Frontal cortex (tissue), 4 donors: ENCODE data around the gene UQCRC2. TPM values are rescaled to one million over a fixed set of nuclear protein-coding genes. Genes with fewer than 3 reads are reported as not detected.
"Not testable (repeated sequence)": the region's sequence is repeated elsewhere in the genome, so short reads cannot be mapped to it uniquely, and the experiment has no call there.

ENCODE experiments used
- DNase-seq, 2 donors: peaks; one replicate each; pipeline ENCODE4 v3.0.0; 2012; ENCODE audit warnings: low spot score in 2 of 2
- FAIRE-seq: peaks from 2 replicates; lab custom pipeline; 2012; peaks lifted over from hg19 to GRCh38; lab: Jason Lieb, UNC
- total RNA-seq: library from RNA; depleted of rRNA; stranded (reverse); fragments of >200 nt; gene quantifications from one replicate; pipeline ENCODE4 v1.2.3, GENCODE V29; 2014
- donor health status: control.
- donor health status: control.
- donor health status: control.

Gene UQCRC2
- total RNA-seq, 1 donor from 2014 or later = 287 TPM

GRCh38 chr16:21973945-21974344 is 20.8 kb downstream of the UQCRC2 start:
- DNase-seq (no peak), FAIRE-seq (no peak)

GRCh38 chr16:21980032-21980431 is 26.9 kb downstream of the UQCRC2 start:
- no peak for DNase-seq
- FAIRE-seq = no peak

- DNase-seq (no peak), FAIRE-seq (no peak)
These were observed 28.9 kb downstream of the UQCRC2 start for GRCh38 chr16:21982108-21982507.

- DNase-seq (no peak), FAIRE-seq (no peak)
These were observed 30.9 kb downstream of the UQCRC2 start for GRCh38 chr16:21984062-21984461.

- DNase-seq (no peak), FAIRE-seq (no peak)
These were observed 32.4 kb downstream of the UQCRC2 start for GRCh38 chr16:21985524-21985923.

- no peak for FAIRE-seq
These were observed 33.6 kb downstream of the UQCRC2 start for GRCh38 chr16:21986692-21987246.

GRCh38 chr16:21987498-21987897 is 34.3 kb downstream of the UQCRC2 start:
- DNase-seq (no peak), FAIRE-seq (no peak)

More at GRCh38 chr16:21986692-21987246, 33.6 kb downstream of the UQCRC2 start:
- DNase-seq = no peak

GRCh38 chr16:21989133-21989532 is 36.0 kb downstream of the UQCRC2 start:
- no peak for FAIRE-seq

GRCh38 chr16:21989751-21990150 is 36.6 kb downstream of the UQCRC2 start:
- FAIRE-seq = no peak

More at GRCh38 chr16:21989133-21989532, 36.0 kb downstream of the UQCRC2 start:
- DNase-seq = no peak

GRCh38 chr16:21990381-21990944 is 37.3 kb downstream of the UQCRC2 start:
- FAIRE-seq (no peak), DNase-seq (no peak)

More at GRCh38 chr16:21989751-21990150, 36.6 kb downstream of the UQCRC2 start:
- DNase-seq = no peak

GRCh38 chr16:21991621-21992020 is 38.5 kb downstream of the UQCRC2 start:
- DNase-seq = no peak
- no peak for FAIRE-seq

GRCh38 chr16:21994856-21995465 is 41.8 kb downstream of the UQCRC2 start:
- DNase-seq (no peak), FAIRE-seq (no peak)

- no peak for DNase-seq
- no peak for FAIRE-seq
These were observed 43.9 kb downstream of the UQCRC2 start for GRCh38 chr16:21996923-21997696.

- DNase-seq (no peak), FAIRE-seq (no peak)
These were observed 44.7 kb downstream of the UQCRC2 start for GRCh38 chr16:21997697-21998480.

GRCh38 chr16:22001591-22001990 is 48.4 kb downstream of the UQCRC2 start:
- no peak for FAIRE-seq
- no peak for DNase-seq

GRCh38 chr16:22002047-22002446 is 48.9 kb downstream of the UQCRC2 start:
- FAIRE-seq, DNase-seq: not testable (repeated sequence)

- FAIRE-seq = no peak
- DNase-seq = no peak
These were observed 50.0 kb downstream of the UQCRC2 start for GRCh38 chr16:22003195-22003594.

GRCh38 chr16:22004341-22004740 is 51.2 kb downstream of the UQCRC2 start:
- DNase-seq = no peak

GRCh38 chr16:22005746-22006145 is 52.6 kb downstream of the UQCRC2 start:
- no peak for FAIRE-seq
- no peak for DNase-seq

More at GRCh38 chr16:22004341-22004740, 51.2 kb downstream of the UQCRC2 start:
- no peak for FAIRE-seq

GRCh38 chr16:22006636-22007035 is 53.5 kb downstream of the UQCRC2 start:
- DNase-seq = no peak
- FAIRE-seq = no peak
